ACHN (cell line): Measurements from ENCODE around the gene TAB3.
"Not testable (repeated sequence)": the region's sequence is repeated elsewhere in the genome, so short reads cannot be mapped to it uniquely, and the experiment has no call there.

Experiments
- DNase-seq: peaks from one replicate; pipeline ENCODE4 v3.0.0-alpha.2; 2015
- in situ Hi-C: cut with HindIII; loops from 2 replicates; pipeline ENCODE4 v1.10.0; 2017; ENCODE audit warnings: low sequenced_read_pairs, low pct_ligation_motif_present, low pct_unique_long_range_greater_than_20kb

Gene TAB3

DNA sequence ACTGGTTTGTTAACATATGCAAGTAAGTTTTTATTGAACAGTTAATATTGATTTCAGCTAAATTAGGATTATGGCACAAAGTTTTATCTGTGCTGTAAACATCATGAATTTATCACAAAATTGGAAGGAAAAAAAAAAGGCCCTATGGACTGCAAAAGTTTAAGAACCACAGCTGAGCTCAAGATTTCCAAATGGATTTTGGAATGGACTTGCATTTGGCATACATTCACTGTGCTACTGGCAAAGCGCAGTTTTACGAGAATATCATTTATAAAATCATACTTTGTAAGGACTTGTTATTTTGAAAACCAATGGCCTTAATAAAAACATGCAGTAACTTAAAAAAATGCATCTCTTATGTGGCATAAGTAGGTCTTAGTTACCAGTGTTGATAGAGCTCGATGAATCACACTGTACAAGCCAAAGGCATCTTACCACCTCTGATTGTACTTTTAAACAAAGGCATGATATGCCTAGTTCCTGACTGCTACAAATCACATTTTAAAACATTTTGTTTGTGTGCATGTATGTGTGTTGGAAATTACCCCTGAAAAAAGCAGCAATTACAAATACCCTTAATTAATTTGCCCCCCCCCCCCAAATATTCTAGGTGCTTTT, 58.6 kb downstream of the TAB3 start:
- no peak for DNase-seq
- in situ Hi-C loops, result no loop called here

DNA sequence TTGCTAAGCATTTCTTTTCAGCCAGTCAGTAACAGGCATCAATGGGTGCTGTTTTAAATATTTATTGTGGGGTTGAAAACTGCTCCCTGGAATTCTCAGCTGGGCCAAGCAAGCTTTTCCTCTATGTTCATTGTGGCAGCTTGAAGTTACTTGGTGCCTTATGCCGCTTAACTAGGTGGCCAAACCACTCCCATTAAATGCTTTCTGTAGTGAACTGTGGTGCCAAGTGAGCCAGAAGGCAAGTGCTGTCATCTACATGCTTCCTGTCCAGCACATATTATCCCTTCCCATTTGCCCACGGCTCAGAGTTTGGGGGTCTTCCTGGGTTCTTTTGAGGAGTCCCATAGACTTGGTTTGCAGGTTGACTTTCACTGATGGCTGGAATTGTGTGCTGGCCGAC, 64.8 kb downstream of the TAB3 start:
- no peak for DNase-seq
- in situ Hi-C loops, result no loop called here

DNA sequence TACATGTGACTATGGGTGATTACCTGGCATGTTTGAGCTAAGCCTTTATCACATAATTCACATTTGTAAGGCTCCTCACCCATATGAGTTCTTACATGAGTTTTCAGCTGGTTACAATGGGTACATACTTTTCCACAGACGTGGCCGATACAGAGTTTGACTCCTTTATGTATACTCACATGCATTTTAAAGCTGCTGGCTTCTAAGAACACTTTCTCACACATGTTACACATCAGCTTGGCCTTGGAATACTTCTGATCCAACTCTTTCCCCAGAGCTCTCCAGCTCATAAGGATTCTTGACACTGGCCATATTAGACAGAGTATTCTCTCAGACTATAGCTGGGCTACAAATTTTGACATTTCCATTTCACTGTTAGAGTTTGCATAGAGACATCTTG, 66.3 kb downstream of the TAB3 start:
- no peak for DNase-seq
- in situ Hi-C loops, result no loop called here

DNA sequence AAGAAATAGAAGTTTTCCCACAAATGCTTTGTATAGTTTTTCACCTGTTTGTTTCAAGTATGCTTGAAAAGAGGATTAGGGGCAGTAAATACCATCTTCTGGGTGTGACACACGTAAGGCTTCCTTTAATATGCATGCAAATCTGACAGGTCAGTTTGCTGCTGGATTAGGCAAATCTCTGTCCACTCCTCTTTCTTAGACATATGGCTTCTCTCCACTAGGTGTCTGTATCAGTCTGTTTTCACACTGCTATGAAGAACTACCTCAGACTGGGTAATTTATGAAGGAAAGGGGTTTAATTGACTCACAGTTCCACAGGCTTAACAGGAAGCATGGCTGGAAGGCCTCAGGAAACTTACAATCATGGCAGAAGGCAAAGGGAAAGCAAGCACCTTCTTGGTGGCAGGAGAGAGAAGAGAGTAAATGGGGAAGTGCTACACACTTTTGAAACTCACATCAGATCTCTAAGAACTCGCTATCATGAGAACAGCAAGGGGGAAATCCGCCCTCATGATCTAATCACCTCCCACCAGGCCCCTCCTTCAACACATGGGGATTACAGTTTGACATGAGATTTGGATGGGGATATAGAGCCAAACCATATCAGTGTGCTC, 66.9 kb downstream of the TAB3 start:
- in situ Hi-C loops, result no loop called here
- no peak for DNase-seq

DNA sequence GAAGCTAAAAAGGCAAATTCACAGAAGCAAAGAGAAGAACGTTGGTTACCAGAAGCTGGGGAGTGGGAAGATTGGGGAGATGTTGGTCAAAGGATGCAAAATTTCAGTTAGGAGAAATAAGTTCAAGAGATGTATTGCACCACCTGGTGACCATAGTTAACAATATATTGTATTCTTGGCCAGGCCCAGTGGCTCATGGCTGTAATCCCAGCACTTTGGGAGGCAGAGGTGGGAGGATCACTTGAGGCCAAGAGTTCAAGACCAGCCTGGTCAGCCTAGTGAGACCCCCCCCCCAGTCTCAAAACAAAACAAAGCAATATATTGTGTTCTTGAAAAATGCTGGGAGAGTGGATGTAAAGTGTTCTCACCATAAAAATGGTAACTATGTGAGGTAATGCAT, 67.9 kb downstream of the TAB3 start:
- DNase-seq, result peak; percentile 1
- in situ Hi-C loops, result no loop called here

DNA sequence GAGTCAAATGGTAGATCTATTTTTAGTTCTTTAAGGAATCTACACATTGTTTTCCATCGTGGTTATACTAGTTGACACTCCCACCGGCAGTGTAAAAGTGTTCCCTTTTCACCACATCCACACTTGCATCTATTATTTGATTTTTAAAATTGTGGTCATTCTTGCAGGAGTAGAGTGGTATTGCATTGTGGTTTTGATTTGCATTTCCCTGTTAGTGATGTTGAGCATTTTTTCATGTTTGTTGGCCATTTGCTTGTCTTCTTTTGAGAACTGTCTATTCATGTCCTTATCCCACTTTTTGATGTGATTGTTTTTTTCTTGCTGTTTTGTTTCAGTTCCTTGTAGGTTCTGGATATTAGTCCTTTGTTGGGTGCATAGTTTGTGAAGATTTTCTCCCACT, 70.0 kb downstream of the TAB3 start:
- DNase-seq, result no peak
- in situ Hi-C loops, result no loop called here

DNA sequence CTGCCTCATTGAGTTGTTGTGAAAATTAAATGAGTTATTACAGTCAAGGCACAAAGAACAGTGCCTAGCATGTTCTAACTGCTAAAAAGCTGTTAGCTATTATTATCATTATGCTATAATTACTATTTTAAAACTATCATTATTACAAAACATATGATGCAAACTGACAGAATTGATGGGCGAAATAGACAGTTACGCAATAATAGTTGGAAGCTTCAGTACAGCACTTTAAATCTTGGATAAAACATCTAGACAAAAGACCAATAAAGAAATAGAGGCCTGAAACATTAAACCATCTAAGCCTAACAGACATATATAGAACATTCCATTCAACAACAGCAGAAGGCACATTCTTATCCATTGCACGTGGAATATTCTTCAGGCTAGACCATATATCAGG, 73.0 kb downstream of the TAB3 start:
- DNase-seq, result no peak
- in situ Hi-C loops, result no loop called here

DNA sequence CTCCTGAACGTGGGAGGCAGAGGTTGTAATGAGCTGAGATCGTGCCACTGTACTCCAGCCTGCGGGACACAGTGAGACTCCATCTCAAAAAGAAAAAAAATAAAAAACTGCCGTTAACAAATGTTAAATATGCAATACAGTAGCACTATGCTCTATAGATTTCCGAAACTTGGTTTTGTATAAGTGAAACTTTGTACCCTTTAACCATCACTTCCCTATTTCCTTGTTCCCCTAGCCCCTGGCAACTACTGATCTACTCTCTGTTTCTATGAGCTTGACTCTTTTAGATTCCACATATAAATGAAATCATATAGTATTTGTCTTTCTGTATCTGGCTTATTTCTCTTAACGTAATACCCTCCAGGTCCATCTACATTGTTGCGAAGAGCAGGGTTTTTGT, 74.1 kb downstream of the TAB3 start:
- in situ Hi-C loops, result no loop called here

DNA sequence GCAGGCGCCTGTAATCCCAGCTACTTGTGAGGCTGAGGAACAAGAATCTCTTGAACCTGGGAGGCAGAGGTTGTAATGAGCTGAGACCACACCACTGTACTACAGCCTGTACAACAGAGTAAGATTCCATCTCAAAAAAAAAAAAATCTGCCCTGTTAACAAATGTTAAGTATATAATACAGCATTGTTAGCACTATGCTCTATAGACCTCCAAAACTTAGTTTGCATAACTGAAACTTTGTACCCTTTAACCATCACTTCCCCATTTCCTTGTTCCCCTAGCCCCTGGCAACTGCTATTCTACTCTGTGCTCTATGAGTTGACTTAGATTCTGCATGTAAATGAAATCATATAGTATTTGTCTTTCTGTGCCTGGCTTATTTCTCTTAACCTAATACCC, 76.7 kb downstream of the TAB3 start:
- DNase-seq, result no peak

More for the DNA sequence above, 74.1 kb downstream of the TAB3 start:
- DNase-seq, result no peak

DNA sequence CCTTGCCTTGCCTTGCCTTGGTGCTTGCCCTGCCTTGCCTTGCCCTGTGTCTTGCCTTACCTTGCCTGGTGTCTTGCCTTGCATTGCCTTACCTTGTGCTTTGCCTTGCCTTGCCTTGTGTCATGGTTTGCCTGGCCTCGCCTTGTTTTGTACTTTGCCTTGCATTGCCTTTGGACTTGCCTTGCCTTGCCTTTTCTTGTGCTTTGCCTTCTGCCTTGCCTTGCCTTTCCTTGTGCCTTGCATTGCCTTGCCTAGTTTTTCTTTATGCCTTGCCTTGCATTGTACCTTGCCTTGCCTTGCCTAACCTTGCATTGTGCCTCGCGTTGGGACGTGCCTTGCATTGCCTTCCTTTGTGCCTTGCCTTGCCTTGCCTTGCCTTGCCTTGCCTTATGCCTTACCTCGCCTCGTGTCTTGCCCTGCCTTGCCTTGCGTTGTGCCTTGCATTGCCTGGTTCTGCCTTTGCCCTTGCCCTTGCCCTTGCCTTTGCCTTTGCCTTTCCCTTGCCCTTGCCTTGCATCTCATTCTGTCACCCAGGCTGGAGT, 82.8 kb downstream of the TAB3 start:
- no peak for DNase-seq
- in situ Hi-C loops, result no loop called here

More for the DNA sequence above, 76.7 kb downstream of the TAB3 start:
- in situ Hi-C loops, result no loop called here

DNA sequence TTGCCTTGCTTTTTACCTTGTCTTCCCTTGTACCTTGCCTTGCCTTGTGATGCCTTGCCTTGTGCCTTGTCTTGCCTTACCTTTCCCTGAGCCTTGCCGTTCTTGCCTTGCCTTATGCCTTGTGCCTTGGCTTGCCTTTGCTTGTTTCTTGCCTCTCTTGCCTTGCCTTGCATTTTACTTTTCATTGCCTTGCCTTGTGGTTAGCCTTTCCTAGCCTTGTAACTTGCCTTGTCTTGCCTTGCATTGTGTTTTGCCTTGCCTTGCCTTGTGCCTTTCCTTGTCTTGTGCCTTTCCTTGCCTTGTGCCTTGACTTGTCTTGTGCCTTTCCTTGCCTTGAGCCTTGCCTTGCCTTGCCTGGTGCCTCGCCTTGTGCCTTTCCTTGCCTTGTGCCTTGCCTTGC, 84.6 kb downstream of the TAB3 start:
- DNase-seq, result no peak
- in situ Hi-C loops, result no loop called here

DNA sequence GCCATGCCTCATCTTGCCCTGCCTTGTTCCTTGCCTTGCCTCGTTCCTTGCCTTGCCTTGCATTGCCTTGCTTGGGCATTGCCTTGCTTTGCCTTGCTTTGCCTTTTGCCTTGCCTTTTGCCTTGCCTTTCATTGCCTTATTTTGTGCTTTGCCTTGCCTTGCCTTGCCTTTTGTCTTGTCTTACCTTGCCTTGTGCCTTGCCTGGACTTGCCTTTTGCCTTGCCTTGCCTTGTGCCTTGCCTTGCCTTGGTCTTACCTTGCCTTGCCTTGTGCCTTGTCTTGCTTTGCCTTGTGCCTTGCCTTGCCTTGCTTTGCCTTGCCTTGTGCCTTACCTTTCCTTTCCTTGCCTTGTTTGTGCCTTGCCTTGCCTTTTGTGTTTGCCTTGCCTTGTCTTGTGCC, 88.2 kb downstream of the TAB3 start:
- in situ Hi-C loops, result no loop called here
- no peak for DNase-seq

DNA sequence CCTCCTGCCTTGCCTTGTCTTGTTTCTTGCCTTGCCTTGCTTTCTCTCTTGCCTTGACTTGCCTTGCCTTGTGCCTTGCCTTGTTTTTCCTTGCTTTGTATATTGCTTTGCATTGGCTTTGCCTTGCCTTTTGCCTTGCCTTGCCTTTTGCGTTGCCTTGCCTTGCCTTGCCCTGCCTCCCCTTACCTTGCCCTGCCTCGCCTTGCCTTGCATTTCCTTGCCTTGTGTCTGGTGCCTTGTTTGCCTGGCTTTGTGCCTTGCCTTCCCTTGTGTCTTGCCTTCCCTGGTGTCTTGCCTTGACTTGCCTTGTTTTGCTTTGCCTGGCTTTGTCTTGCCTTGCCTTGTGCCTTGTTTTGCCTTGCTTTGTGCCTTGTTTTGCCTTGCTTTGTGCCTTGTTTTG, 89.7 kb downstream of the TAB3 start:
- in situ Hi-C loops, result no loop called here
- DNase-seq, result no peak

DNA sequence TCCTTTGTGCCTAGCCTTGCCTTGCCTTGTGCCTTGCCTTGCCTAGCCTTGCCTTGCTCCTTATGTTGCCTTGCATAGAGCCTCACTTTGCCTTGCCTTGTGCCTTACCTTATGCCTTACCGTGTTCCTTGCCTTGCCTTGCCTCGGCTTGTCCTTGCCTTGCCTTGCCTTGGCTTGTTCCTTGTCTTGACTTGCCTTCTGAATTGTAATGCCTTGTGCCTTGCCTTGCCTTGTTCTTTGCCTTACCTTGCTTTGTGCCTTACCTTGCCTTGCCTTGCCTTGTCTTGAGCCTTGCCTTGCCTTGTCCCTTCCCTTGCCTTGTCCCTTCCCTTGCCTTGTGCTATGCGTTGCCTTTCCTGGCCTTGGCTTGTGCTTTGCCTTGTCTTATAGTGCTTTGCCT, 90.2 kb downstream of the TAB3 start:
- in situ Hi-C loops, result no loop called here
- no peak for DNase-seq

DNA sequence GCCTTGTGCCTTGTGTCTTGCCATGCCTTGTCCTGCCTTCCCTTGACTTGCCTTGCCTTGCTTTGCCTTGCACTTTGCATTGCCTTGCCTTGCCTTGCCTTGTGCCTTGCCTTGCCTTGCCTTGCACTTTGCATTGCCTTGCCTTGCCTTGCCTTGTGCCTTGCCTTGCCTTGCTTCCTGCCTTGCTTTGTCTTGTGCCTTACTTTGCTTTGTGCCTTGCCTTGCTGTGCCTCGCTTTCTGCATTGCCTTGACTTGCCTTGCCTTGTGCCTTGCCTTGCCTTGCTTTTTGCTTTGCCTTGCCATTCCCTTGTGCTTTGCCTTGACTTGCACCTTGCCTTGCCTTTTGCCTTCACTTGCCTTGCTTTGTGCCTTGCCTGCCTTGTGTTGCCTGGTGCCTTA, 91.8 kb downstream of the TAB3 start:
- in situ Hi-C loops, DNase-seq: not testable (repeated sequence)

DNA sequence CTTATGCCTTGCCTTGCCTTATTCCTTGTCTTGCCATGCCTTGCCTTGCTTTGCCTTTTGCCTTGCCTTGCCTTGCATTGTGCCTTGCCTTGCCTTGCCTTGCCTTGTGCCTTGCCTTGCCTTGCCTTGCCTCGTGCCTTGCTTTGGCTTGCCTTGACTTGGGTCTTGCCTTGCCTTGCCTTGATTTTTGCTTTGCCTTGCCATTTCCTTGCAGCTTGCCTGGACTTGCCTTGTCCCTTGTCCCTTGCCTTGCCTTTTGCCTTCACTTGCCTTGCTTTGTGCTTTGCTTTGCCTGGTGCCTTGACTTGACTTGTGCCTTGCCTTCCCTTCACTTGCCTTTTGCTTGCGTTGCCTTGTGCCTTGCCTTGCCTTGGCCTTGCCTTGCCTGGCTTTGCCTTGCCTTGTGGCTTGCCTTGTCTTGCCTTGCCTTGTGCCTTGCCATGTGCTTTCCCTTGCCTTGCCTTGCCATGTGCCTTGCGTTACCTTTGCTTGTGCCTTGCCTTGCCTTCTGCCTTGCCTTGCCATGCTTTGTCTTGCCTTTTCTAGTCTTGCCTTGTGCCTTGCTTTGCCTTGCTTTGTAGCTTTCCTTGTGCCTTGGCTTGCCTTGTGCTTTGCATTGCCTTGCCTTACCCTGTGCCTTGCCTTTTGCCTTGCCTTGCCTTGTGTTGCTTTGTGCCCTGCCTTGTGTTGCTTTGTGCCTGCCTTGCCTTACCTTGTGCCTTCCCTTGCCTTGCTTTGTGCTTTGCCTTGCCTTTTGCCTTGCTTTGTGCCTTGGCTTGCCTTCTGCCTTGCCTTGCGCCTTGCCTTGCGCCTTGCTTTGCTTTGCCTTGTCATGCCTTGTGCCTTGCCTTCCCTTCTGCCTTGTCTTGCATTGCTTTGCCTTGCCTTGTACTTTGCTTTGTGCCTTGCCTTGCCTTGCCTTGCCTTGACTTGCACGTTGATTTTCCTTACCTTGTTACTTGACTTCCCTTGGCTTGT, 92.8 kb downstream of the TAB3 start:
- DNase-seq, result no peak
- in situ Hi-C loops, result no loop called here

DNA sequence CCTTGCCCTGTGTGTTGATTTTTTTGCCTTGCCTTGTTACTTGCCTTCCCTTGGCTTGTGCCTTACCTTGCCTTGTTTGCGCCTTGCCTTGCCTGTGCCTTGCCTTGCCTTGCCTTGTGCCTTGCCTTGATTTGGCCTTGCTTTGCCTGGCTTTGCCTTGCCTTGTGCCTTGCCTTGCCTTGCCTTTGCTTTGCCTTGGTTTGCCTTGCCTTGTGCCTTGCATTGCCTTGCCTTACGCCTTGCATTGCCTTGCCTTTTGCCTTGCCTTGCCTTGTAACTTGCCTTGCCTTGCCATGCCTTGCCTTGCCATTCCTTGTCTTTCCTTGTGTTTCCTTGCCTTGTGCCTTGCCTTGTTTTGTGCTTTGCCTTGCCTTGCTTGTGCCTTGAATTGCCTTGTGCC, 94.6 kb downstream of the TAB3 start:
- in situ Hi-C loops, result no loop called here
- DNase-seq, result no peak

DNA sequence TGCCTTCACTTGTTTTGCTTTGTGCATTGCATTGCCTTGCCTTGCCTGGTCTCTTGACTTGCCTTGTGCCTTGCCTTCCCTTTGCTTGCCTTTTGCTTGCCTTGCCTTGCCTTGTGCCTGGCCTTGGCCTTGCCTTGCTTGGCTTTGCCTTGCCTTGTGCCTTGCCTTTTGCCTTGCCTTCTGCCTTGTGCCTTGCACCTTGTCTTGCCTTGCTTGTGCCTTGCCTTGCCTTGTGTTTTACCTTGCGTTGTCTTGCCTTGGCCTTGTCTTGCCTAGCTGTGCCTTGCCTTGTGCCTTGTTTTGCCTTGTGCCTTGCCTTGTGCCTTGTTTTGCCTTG, 95.3 kb downstream of the TAB3 start:
- DNase-seq, result no peak
- in situ Hi-C loops, result no loop called here

DNA sequence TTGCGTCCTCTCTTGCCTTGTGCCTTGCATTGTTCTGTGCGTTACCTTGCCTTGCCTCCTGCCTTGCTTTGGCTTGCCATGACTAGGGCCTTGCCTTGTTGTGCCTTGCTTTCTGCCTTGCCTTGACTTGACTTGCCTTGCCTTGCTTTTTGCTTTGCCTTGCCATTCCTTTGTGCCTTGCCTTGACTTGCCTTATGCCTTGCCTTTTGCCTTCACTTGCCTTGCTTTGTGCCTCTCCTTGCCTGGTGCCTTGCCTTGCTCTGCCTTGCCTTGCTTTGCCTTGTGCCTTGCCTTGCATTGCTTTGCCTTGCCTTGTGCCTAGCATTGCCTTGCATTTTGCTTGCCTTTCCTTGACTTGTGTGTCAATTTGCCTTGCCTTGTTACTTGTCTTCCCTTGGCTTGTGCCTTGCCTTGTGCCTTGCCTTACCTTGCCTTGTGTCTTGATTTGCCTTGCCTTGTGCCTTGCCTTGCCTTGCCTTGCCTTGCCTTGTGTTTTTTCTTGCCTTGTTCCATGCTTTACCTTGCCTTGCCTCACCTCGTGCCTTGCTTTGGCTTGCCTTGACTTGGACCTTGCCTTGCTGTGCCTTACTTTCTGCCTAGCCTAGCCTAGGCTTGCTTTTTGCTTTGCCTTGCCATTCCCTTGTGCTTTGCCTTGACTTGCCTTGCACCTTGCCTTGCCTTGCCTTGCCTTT, 95.8 kb downstream of the TAB3 start:
- in situ Hi-C loops, result no loop called here
- no peak for DNase-seq
